Smooth muscle cell (in vitro differentiated cells): Measurements from ENCODE around the gene RNF126. TPM values are rescaled to one million over a fixed set of nuclear protein-coding genes. Genes with fewer than 3 reads are reported as not detected.
"Not testable (repeated sequence)": the region's sequence is repeated elsewhere in the genome, so short reads cannot be mapped to it uniquely, and the experiment has no call there.

Source experiments
- DNase-seq: peaks from one replicate; lab custom pipeline; 2025; ENCODE audit not compliant: unreplicated experiment; lab: John Stamatoyannopoulos, UW
- H2AFZ ChIP-seq: fragments of 200-600 bp; sonication (generic); 2 replicates; pipeline ENCODE4 v1.6.0; 2016; ENCODE audit warnings: antibody characterized with exemption, low read depth, mild to moderate bottlenecking
- H3F3A ChIP-seq: fragments of 200-600 bp; sonication (generic); 2 replicates; pipeline ENCODE4 v1.6.0; 2017; ENCODE audit warnings: antibody characterized with exemption, low read depth
- H3K27ac ChIP-seq: fragments of 200-600 bp; sonication (generic); 2 replicates; pipeline ENCODE4 v1.5.1; 2016; ENCODE audit warnings: low read depth, mild to moderate bottlenecking
- H3K27me3 ChIP-seq: fragments of 200-600 bp; sonication (generic); 2 replicates; pipeline ENCODE4 v1.6.1; 2016; ENCODE audit warnings: low read depth, mild to moderate bottlenecking
- H3K36me3 ChIP-seq: fragments of 200-600 bp; sonication (generic); 2 replicates; pipeline ENCODE4 v1.5.1; 2016; ENCODE audit warnings: low read depth
- H3K4me1 ChIP-seq: fragments of 200-600 bp; sonication (generic); 2 replicates; pipeline ENCODE4 v1.5.1; 2016; ENCODE audit warnings: low read depth
- H3K4me2 ChIP-seq: fragments of 200-600 bp; sonication (generic); 2 replicates; pipeline ENCODE4 v1.6.0; 2016; ENCODE audit warnings: mild to moderate bottlenecking
- H3K4me3 ChIP-seq: fragments of 200-600 bp; sonication (generic); 2 replicates; pipeline ENCODE4 v1.5.1; 2016; ENCODE audit warnings: mild to moderate bottlenecking
- H3K79me2 ChIP-seq: fragments of 200-600 bp; sonication (generic); 2 replicates; pipeline ENCODE4 v1.6.0; 2016; ENCODE audit warnings: low read depth, mild to moderate bottlenecking
- H3K9ac ChIP-seq: fragments of 200-600 bp; sonication (generic); 2 replicates; pipeline ENCODE4 v1.6.0; 2016; ENCODE audit warnings: low read depth
- H3K9me3 ChIP-seq: fragments of 200-600 bp; sonication (generic); replicated peaks from 2 replicates; pipeline ENCODE4 v1.5.1; 2016; ENCODE audit warnings: low read depth
- H4K20me1 ChIP-seq: fragments of 200-600 bp; sonication (generic); 2 replicates; pipeline ENCODE4 v1.6.0; 2016; ENCODE audit warnings: low read depth
- WGBS: methylation state at CpG from one replicate; pipeline ENCODE4 v1.1.7; 2016; ENCODE audit warnings: low lambda C conversion rate; 5-methylcytosine and 5-hydroxymethylcytosine counted together
- polyA plus RNA-seq: library from polyadenylated mRNA; unstranded; fragments of >200 nt; fragmentation: Nextera tagmentation; extraction: Ambion mirVana; gene quantifications from 2 replicates; pipeline ENCODE4 v1.2.1, GENCODE V29; 2016
- total RNA-seq: library from RNA; depleted of rRNA; stranded (reverse); fragments of >200 nt; gene quantifications from 2 replicates; pipeline ENCODE4 v1.2.3, GENCODE V29; 2014
- TF ChIP-seq, protein P1 (sequence below): fragments of 200-600 bp; sonication (generic); IDR thresholded peaks from 2 replicates; pipeline ENCODE4 v1.5.1; 2017; ENCODE audit warnings: borderline replicate concordance, mild to moderate bottlenecking, antibody characterized with exemption; ENCODE audit not compliant: insufficient read depth, poor library complexity, severe bottlenecking

RNF126 gene
- total and polyA plus RNA-seq, 2 experiments from 2014 or later, result 19.8 to 60.4 TPM

DNA sequence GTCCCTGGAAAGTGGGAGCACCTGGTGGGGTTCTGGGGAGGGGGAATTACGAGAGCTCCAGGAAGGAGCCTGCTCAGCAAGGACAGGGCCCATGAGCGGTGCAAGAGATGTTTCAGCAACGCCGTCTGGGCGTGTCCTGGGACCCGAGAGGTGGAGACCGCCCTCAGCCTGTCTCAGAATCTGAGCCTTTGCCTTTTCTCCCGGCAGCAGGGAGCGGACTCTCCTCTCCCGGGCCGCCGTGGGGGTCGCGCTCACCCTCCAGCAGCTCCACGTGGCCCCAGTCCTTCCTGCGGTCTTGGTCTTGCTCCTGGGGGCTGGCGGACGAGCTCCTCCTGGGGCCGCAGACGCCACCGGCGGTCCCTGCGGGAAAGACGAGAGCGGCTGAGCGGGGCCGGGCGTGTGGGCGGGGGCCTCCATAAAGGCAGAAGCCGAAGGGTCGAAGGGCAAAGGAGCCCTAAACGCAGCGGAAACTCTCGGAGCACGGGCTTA is 30.4 kb downstream of the RNF126 start:
- Histone ChIP-seq H3K36me3 (no peaks in the 10 kb centered on the region), H3K79me2 (peaks cover 9% of the 10 kb centered on the region), H3F3A (no peaks in the 10 kb centered on the region), H3K4me1 (peaks cover 7% of the 10 kb centered on the region), H3K4me3 (peak overlapping the region; percentile 88), H3K9me3 (no peaks in the 10 kb centered on the region), H3K27ac (peak overlapping the region; percentile 64), H3K4me2 (peak overlapping the region; percentile 97), H3K9ac (peak overlapping the region; percentile 68), H4K20me1 (no peaks in the 10 kb centered on the region), H3K27me3 (no peaks in the 10 kb centered on the region), H2AFZ (peak overlapping the region; percentile 82)
- 1% methylated on average over 30 of the region's 35 CpGs for WGBS
- TF ChIP-seq, protein P1, sequence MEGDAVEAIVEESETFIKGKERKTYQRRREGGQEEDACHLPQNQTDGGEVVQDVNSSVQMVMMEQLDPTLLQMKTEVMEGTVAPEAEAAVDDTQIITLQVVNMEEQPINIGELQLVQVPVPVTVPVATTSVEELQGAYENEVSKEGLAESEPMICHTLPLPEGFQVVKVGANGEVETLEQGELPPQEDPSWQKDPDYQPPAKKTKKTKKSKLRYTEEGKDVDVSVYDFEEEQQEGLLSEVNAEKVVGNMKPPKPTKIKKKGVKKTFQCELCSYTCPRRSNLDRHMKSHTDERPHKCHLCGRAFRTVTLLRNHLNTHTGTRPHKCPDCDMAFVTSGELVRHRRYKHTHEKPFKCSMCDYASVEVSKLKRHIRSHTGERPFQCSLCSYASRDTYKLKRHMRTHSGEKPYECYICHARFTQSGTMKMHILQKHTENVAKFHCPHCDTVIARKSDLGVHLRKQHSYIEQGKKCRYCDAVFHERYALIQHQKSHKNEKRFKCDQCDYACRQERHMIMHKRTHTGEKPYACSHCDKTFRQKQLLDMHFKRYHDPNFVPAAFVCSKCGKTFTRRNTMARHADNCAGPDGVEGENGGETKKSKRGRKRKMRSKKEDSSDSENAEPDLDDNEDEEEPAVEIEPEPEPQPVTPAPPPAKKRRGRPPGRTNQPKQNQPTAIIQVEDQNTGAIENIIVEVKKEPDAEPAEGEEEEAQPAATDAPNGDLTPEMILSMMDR, result no peak
- DNase-seq, result peak; percentile 65

DNA sequence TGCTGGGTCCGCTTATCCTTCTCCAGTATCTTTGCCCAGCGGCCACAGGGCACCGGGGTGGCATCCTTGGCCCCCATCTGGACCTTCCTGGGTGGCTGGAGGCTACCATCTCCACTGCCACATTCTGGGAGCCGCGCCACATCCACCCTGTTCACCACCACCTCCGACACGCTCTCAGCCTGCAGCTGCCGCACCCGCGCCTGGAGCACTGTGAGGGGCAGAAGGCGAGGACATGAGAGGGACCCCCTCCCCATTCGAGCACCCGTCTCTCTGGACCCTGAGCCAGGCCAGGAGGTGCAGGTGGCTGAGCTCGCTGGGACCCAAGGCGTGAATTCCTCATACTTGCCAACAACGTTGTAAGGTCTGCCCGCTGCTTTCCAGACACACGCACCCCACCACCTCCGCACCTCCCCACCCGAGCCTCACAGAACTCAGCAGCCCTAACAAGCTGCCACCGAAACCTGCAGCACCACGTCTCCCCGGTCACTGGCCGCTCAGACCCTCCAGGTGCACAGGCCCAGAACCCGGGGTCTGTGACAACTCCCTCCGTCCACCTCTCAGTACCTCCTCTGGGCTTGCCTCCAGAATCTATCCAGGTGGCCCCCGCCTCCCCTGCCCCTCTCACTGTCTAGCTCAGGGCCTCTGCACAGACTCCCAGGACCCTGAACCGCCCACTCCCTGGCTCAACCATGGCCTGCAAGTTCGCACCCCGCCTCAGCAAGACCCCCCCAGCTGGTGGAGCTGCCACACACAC is 32.9 kb downstream of the RNF126 start:
- TF ChIP-seq, protein P1, result no peak
- Histone ChIP-seq H3K79me2 (peaks cover 9% of the 10 kb centered on the region), H4K20me1 (peaks cover 9% of the 10 kb centered on the region), H3K36me3 (no peaks in the 10 kb centered on the region), H3K27me3 (no peaks in the 10 kb centered on the region), H3K4me1 (peaks cover 7% of the 10 kb centered on the region), H3K27ac (no peak overlapping the region), H3K9me3 (no peaks in the 10 kb centered on the region), H3K9ac (no peak overlapping the region), H3K4me2 (no peak overlapping the region), H3K4me3 (no peak overlapping the region), H2AFZ (no peak overlapping the region), H3F3A (no peaks in the 10 kb centered on the region)
- WGBS, result 95% methylated on average over 28 of the region's 30 CpGs
- DNase-seq, result no peak

DNA sequence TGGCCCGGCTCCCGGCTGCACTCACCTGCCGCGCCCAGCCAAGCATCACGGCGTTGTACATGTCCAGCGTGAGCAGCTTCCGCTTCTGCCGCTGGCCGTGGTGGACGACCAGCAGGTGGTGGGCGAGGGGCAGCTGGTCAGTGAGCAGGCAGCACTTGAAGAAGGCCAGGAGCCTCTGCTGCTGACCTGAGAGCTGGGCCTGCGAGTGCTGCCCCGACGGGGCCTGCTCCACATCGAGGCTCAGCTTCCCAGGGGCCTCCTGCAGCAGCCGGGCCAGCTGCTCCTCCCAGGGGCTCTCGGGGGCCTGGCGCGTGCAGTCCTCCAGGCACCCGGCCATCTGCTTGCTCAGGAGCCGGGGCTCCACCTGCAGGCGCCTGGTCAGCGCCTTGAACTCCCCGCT is 33.5 kb downstream of the RNF126 start:
- H3K36me3 ChIP-seq, DNase-seq, H3K4me2 ChIP-seq, H3K9ac ChIP-seq, H3F3A ChIP-seq, H2AFZ ChIP-seq, H3K27ac ChIP-seq, H3K4me1 ChIP-seq, H3K79me2 ChIP-seq, H3K9me3 ChIP-seq, H3K4me3 ChIP-seq, H3K27me3 ChIP-seq: not testable (repeated sequence)
- peaks cover 11% of the 10 kb centered on the region for H4K20me1 ChIP-seq
- whole genome bisulfite sequencing, result 96% methylated on average over 25 of the region's 25 CpGs

DNA sequence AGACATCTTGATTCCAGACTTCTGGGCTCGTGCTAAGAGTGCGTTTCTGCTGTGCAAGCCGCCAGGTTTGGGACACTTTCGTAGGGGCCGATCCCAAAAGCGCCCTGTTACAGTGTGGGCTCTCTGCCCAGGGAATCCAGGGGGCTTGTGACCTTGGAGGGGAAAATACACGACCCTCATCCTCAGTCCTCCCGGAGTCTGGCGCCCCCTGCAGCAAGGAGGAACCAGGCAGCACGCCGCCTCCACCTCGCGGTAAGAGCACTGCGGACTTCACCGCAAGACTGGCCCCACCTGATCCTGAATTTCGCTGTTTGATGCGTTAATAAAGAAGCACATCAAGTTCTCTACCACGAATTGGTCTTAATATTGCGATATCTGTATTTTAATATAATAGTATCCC is 34.8 kb downstream of the RNF126 start:
- no peak overlapping the region for H2AFZ ChIP-seq
- H3K27me3 ChIP-seq, result no peaks in the 10 kb centered on the region
- no peak overlapping the region for H3K27ac ChIP-seq
- H3K4me1 ChIP-seq, result no peaks in the 10 kb centered on the region
- no peak overlapping the region for H3K4me3 ChIP-seq
- H3K36me3 ChIP-seq, result no peaks in the 10 kb centered on the region
- H4K20me1 ChIP-seq, result peaks cover 15% of the 10 kb centered on the region
- no peaks in the 10 kb centered on the region for H3F3A ChIP-seq
- H3K9me3 ChIP-seq, result no peaks in the 10 kb centered on the region
- H3K4me2 ChIP-seq, result no peak overlapping the region
- no peak for DNase-seq
- no peak overlapping the region for H3K9ac ChIP-seq
- peaks cover 6% of the 10 kb centered on the region for H3K79me2 ChIP-seq
- WGBS, result 83% methylated on average over 19 of the region's 19 CpGs
- TF ChIP-seq, protein P1, result peak; percentile 36

DNA sequence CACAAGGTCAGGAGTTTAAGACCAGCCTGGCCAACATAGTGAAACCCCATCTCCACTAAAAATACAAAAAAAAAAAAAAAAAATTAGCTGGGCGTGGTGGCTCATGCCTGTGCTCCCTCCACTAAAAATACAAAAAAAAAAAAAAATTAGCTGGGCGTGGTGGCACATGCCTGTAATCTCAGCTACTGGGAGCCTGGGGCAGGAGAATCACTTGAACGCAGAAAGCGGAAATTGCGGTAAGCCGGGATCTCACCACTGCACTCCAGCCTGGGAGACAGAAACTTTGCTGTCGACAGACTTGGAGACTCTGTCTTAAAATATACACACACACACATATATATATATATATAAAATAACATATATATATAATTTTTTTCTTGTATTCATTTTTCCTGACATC is 36.4 kb downstream of the RNF126 start:
- H2AFZ ChIP-seq, H3K79me2 ChIP-seq, H3K9me3 ChIP-seq, DNase-seq, H3K4me2 ChIP-seq, H3K27me3 ChIP-seq, H3K4me1 ChIP-seq, H3K9ac ChIP-seq, H3K4me3 ChIP-seq, H3K36me3 ChIP-seq, H3F3A ChIP-seq, H3K27ac ChIP-seq: not testable (repeated sequence)
- WGBS, result 94% methylated on average over 7 of the region's 7 CpGs
- peaks cover 15% of the 10 kb centered on the region for H4K20me1 ChIP-seq
